Germinal center (tissue), 1 donor: ENCODE data around the gene BPTF.
A peak's percentile ranks its signal among the peaks of the same experiment; 100 is the strongest.
"Not testable (repeated sequence)": the region's sequence is repeated elsewhere in the genome, so short reads cannot be mapped to it uniquely, and the experiment has no call there.

Experiments
- DNase-seq: peaks from one replicate; pipeline ENCODE4 v3.0.0; 2012; ENCODE audit warnings: mixed read lengths, low spot score

BPTF gene

GRCh38 chr17:68013385-68013784 lies 188.1 kb downstream of the BPTF start:
- no peak for DNase-seq

GRCh38 chr17:68015081-68015723 lies 189.9 kb downstream of the BPTF start:
- no peak for DNase-seq

- no peak for DNase-seq
Observed at GRCh38 chr17:68016838-68017237, 191.5 kb downstream of the BPTF start.

GRCh38 chr17:68018493-68018892 lies 193.2 kb downstream of the BPTF start:
- not testable (repeated sequence) for DNase-seq

- no peak for DNase-seq
Observed at GRCh38 chr17:68019336-68019674, 194.0 kb downstream of the BPTF start.

- peak; percentile 95 for DNase-seq
Observed at GRCh38 chr17:68019675-68020408, 194.5 kb downstream of the BPTF start.

GRCh38 chr17:68020409-68020756 lies 195.1 kb downstream of the BPTF start:
- no peak for DNase-seq

- not testable (repeated sequence) for DNase-seq
Observed at GRCh38 chr17:68020791-68021190, 195.5 kb downstream of the BPTF start.

GRCh38 chr17:68021963-68022362 lies 196.7 kb downstream of the BPTF start:
- DNase-seq, result no peak

GRCh38 chr17:68022547-68022946 lies 197.2 kb downstream of the BPTF start:
- not testable (repeated sequence) for DNase-seq

- DNase-seq, result no peak
Observed at GRCh38 chr17:68029512-68030215, 204.4 kb downstream of the BPTF start.
